GM23248 (cell line): Measurements from ENCODE around the gene NRCAM.

Experiments
- EZH2 ChIP-seq: fragments of 200-600 bp; sonication (generic); IDR thresholded peaks from 2 replicates; pipeline ENCODE4 v1.6.1; 2018; ENCODE audit warnings: antibody characterized with exemption, mild to moderate bottlenecking; ENCODE audit not compliant: insufficient read depth, poor library complexity, severe bottlenecking
- EZH2phosphoT487 ChIP-seq: fragments of 200-600 bp; sonication (generic); IDR thresholded peaks from 2 replicates; pipeline ENCODE4 v1.6.1; 2018; ENCODE audit warnings: antibody characterized with exemption, moderate library complexity, mild to moderate bottlenecking, low read depth; ENCODE audit not compliant: insufficient read depth

DNA sequence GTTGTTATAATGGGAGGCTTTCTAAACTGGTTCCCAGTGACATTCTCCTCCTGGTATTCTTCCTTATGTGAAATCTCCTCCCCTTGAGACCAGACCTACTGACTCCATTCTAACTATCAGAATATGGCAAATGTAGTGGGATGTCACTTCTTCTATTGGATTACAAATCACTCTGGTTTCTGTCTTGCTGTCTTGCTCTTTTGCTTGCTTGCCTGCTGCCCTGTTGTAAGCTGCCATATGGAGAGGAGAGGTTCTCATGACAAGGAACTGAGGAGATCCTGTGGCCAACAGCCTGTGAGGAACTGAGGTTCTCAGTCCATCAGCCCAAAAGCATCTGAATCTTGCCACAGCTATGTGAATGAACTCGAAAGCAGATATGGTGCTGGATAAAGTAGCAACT is 4.7 kb upstream of the NRCAM start:
- TF ChIP-seq EZH2 (no peak), EZH2phosphoT487 (no peak)
